Activated CD4-positive, alpha-beta T cell treated with anti-CD3 and anti-CD28 coated beads for 48 hours (primary cell): ENCODE data around the gene SLC5A4.
"Not testable (repeated sequence)": the region's sequence is repeated elsewhere in the genome, so short reads cannot be mapped to it uniquely, and the experiment has no call there.

Source experiments
- DNase-seq: peaks from one replicate; pipeline ENCODE4 v3.0.0-alpha.2; 2020

SLC5A4 gene

DNA sequence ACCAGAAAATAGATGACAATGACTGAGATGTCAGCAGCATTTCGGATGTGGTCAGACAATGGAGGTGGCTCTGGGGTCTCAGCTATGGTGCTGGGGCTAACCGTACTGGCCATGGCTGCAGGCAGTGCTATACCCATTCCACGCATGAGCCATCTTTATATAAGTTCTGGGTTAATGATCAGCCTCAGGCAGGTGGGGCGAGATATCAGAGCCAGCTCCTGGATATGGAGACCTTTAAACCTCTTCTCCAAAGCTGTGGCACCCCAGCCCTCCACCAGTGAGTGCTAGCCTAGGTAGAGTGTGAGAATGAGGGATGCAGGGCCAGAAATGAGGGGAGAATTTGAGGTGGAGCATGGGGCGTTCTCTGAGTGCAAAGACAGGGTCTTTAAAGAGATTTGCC is at the start of gene SLC5A4:
TSS of gene SLC5A4 (minus strand) at position 131 of the 400 bp plus-strand sequence. CDS start at position 113, 18 bp downstream.
- DNase-seq: no peak

DNA sequence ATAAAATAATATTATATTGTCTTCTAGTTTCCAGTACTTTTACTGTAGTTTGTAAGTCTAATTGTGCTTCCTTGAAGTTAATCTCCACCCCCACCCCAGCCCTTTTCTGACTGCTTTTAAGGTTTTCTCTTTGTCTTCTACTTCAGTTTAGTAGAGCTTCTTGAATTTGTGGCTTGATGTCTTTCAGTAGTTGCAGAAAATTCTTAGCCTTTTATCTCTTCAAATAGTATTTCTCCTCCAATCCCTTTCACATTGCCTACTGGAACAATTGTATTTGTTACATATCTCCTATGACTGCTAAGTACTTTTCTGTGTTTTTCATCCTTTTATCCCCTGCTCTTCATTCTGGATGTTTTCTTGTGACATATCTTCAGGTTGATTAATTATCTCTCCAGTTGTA is 38.8 kb upstream of the SLC5A4 start:
- not testable (repeated sequence) for DNase-seq

DNA sequence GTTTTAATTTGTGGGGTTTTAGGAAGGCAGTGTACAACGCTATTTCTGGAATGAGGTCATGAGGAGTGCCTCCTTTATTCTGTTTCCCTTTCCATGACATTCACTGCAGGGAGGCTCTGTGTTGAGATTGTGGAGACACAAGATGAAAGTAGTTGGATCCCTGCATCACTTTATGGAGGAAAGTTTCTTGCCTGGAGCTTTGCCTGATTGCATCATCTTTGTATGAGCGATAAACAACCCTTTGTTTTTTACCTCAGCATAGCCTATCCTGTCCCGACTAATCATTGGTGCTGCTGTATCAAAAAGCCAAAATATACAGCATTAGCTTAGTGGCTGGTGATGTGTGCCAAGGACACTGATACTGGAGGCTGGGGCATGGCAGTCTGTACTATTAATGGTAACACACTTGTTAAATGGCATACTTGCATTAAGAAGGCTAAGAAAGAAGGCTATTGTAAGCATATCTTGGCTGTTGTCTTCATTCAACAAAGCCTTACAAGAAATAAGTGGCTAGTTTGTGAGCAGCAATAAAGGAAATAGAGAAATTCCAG is 31.2 kb upstream of the SLC5A4 start:
- no peak for DNase-seq

DNA sequence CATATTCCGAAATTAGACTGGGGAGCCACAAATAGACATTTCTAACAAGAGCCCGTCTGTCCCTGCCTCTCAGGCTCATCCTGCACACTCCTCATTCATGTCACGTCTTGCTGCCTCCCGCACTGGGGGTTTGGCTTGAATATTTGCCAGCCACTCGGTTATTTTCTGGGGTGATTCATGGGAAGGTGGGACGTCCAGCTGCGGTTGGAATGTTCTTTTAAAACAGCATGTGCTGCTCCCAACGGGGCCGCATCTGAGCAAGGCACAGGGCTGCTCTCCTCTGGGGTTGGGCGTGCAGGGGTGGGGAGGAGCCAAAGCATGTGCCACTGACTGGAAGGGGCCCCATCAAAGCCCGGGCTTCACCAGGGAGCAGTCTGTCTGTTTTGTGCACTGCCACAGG is 25.9 kb upstream of the SLC5A4 start:
- DNase-seq: no peak

DNA sequence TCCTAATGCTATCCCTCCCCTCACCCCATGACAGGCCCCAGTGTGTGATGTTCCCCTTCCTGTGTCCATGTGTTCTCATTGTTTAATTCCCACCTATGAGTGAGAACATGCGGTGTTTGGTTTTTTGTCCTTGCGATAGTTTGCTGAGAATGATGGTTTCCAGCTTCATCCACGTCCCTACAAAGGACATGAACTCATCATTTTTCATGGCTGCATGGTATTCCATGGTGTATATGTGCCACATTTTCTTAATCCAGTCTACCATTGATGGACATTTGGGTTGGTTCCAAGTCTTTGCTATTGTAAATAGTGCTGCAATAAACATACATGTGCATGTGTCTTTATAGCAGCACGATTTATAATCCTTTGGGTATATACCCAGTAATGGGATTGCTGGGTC is 20.2 kb upstream of the SLC5A4 start:
- DNase-seq: not testable (repeated sequence)

GRCh38 chr22:32271389-32271788 is 16.2 kb upstream of the SLC5A4 start:
- DNase-seq: no peak

DNA sequence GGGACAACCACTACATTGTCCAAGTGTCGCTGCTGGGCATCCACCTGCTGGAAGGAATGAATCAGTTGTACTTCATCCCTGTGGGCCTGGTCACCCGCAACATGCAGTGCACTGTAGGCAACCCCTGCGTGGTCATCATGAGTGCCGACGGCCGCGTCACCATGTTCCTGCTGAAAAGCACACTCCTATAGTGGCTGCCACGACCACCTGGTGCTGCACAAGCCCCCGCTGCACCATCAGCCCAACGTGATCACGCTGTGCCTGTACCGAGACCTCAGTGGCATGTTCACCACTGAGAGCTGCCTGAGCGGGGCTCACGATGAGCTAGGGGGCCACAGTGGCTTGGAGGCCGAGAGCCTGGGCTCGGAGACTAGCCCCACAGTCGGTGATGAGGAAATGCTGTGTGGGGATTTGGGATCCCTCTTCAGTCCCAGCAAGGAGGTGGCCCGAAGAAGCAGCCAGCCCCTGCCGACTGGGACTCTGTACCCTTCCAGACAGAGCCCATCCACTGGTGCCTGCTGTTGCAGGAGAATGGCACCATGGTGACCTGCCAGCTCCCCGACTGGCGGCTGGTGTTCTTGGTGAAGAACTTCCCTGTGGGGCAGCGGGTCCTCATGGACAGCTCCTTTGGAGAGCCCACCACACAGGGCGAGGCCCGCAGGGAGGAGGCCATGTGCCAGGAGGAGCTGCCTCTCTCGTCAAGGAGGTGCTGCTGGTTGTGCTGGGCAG is 15.7 kb upstream of the SLC5A4 start:
- DNase-seq: no peak

- no peak for DNase-seq
Observed at GRCh38 chr22:32269316-32269715, 14.2 kb upstream of the SLC5A4 start.

DNA sequence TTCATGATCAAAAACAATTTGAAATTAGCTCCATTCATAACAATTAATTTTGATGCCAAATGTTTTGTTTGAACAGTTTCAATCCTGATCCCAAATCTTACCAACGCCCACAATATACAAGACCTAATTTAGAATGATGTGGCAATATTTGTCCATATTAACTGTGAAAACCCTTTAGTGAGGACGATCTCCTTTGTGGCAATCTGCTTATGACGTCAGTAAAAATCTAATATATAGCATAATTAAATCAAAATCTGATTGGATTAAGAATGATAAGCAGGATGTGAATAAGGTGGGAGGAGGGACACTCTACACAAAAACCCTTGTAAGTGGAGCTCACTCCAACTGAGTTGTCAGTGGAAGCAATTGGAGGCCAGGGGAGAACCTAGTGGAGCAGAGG is 11.9 kb upstream of the SLC5A4 start:
- DNase-seq: no peak

DNA sequence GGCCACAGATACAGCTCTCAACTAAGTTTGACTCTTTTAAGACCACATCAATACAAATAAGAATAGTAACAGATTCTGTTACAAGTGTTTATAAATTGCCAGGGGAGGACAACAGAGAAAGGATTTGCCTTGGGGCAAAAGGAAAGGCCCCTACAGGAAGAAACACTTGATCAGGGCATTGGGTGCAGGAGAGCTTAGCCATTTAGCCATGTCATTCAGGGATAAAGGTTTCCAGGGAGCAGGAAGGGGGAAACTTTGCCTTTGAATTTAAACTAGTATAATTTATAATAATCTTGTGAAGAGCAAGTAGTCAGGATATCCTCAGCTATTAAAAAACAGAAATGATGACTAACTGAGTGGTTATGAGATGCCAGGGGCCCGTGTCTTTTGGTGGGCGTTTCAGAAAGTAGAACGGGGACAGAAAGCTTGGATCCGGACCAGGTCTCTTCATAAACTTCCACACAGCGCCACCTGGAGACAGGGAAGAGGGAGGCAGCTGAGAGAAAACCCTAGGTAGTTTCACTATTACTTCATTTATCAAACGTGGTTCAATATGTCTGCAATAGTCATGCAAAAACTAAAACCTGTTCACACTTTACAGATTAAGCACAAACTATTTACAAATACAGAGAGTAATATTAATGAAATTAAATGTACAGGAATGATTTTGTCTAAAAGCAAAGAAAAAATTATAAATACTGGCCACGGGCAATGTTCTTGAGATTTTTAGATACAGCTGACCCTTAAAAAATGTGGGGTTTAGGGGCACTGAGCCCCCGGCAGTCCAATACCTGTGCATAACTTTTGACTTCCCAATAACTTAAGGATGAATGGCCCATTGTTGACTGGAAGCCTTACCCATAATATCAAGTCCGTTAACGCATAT is 11.0 kb upstream of the SLC5A4 start:
- DNase-seq: peak; percentile 85

- not testable (repeated sequence) for DNase-seq
Observed at GRCh38 chr22:32263678-32264077, 8.5 kb upstream of the SLC5A4 start.

DNA sequence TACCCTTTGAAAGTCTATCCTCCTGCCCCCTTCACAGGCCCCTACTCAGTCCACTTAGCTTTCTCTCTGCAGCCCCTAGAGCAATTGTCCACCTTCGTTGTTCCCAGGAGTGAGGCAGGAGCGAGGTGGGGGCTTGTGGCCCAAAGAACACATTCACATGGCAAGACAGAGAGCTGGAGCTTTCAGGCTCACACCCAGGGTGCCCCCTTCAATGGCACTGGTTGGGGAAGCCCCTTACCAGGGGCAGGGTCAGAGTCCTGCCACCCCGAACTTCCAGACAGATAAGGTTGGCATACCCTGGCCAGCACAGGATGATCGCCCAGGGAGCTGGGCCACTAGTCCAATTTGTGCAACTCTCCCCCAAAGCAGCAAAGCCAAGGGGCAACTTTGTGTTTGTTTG is 6.2 kb upstream of the SLC5A4 start:
- no peak for DNase-seq

DNA sequence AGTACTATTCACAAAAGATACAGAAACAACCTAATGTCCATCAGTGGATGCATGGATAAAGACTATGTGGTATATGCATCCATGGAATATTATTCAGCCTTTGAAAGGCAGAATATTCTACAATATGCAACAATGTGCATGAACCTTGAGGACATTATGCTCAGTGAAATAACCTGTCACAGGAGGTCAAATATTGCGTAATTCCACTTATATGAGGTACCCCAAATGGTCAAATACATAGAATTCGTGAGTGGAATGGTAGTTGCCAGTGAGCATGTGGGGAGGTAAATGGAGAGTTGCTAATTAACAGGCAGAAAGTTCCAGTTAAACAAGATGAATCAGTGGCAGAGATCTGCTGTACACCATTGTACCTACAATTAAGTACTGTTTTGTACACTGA is 3.6 kb upstream of the SLC5A4 start:
- DNase-seq: no peak

- DNase-seq: no peak
Observed at GRCh38 chr22:32255726-32256125, 579 bp upstream of the SLC5A4 start.

DNA sequence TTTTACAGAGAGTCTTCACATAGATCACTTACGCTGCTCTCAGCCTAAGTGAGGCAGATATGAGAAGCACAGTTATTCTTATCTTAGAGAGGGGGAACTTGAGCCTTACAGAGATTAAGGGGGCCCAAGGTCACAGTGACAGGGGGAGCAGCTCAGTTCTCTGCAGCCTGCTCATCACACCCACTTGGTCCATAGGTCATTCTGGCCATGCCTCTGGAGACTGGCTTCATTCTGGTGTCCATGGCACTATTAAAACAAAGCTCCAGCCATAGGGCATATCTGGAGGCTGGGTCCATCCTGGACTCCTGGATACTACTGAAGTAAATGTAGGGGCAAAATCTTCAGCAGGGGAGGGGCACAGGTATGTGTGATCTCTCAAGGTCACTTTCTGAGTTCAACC is 5.9 kb downstream of the SLC5A4 start:
- no peak for DNase-seq

DNA sequence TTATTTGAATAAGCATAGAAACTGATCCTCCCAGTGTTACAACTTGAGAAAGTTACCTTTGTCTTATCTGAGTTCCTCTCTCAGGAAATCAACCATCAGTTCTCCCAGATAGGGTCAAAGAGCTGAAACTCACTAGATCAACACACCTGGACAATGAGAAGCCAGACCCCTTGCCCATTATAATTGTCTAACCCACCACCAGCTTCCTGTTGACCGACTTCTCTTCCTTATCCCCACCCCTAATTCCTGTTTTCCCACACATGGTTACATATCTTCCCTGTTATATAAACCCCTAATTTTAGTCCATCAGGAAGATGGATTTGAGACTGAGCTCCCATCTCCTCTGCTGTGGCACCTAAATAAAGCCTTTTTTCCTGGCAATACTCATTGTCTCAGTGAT is 6.9 kb downstream of the SLC5A4 start:
- DNase-seq: no peak

GRCh38 chr22:32246166-32246565 is 9.0 kb downstream of the SLC5A4 start:
- no peak for DNase-seq

GRCh38 chr22:32245042-32245441 is 10.1 kb downstream of the SLC5A4 start:
- DNase-seq: no peak

- DNase-seq: no peak
Observed at GRCh38 chr22:32244547-32244946, 10.6 kb downstream of the SLC5A4 start.

DNA sequence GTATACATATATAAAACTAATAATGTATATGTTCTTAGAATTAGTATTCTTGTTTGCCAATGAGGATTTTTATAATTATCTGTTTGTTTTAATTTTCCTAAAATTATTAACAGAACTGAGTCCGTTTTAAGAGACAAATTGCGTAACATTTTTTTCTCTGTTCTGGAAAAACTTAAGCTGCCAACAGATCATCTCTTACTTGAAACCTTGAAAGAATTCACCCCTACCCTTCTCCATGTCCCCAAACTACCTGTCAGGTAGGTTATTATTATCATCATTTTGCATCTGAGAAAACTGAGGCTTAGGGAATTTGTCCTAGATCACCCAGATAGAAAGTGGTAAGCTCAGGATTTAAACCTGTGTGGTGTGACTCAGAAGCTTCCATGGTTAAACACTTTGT is 14.7 kb downstream of the SLC5A4 start:
- no peak for DNase-seq

DNA sequence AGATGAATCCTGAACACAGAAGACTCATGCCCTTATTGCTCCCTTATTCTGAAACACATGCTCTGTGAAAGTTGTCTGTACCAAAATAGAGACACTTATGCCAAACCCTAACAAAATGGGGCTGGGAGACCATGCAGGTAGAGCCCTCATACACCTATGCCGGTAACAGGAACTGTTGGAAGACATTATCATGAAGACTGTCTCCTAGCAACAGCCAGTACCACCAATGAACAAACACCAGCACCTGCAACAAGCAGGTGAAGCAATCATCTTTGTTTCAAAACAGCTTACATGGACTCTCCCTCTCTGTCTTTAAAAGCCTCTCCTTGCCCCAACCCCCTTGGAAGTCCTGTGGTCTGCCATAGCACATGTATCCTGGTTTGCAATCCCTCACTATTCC is 17.2 kb downstream of the SLC5A4 start:
- no peak for DNase-seq

- DNase-seq: no peak
Observed at GRCh38 chr22:32236970-32237369, 18.2 kb downstream of the SLC5A4 start.

DNA sequence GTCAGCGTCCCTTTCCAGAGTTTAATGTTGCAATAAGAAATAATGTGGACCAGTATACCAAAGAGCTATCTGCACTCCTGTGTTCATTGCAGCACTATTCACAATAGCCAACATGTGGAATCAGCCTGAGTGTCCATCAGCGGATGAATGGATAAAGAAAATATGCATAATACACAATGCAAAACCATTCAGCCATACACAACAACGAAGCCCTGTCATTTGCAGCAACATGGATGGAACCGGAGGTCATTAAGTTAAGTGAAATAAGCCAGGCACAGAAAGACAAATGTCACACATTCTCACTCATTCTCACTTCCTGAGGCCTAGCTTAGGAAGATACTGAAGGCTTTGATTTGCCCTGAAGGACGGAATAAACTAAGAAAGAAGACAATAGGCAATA is 22.1 kb downstream of the SLC5A4 start:
- DNase-seq: no peak
